SK-N-SH (cell line): ENCODE measurements around the gene PPIP5K2. TPM values are rescaled to one million over a fixed set of nuclear protein-coding genes. Genes with fewer than 3 reads are reported as not detected.

Source experiments
- CTCF ChIA-PET: fragments of 300-600, 350-600 bp; formaldehyde crosslinking; extraction: SDS; loops from one replicate; lab custom pipeline; 2021; lab: Yijun Ruan, JAX
- POLR2A ChIA-PET: fragments of 350-600 bp; sonication (Branson Sonifier 250); formaldehyde crosslinking; extraction: SDS; loops from one replicate; lab custom pipeline; 2020; ENCODE audit warnings: antibody characterized with exemption, inconsistent platforms; lab: Yijun Ruan, JAX
- DNase-seq: peaks from one replicate; pipeline ENCODE4 v3.0.0; 2012
- H2AFZ ChIP-seq: fragments of 200-600 bp; sonication (generic); 2 replicates; pipeline ENCODE4 v1.8.1; 2016; ENCODE audit warnings: antibody characterized with exemption, mild to moderate bottlenecking, low read depth
- H3F3A ChIP-seq: fragments of 200-600 bp; sonication (generic); replicated peaks from 2 replicates; pipeline ENCODE3; 2016; ENCODE audit warnings: antibody characterized with exemption, mild to moderate bottlenecking; ENCODE audit not compliant: insufficient read depth
- H3K27ac ChIP-seq, 2 experiments: fragments of 200-500 bp in 1 of 2; fragments of 200-600 bp in 1 of 2; sonication (Bioruptor generic) in 1 of 2; sonication (generic), shearing (Covaris generic) in 1 of 2; 2 replicates each; pipeline versions ENCODE4 v1.5.1 to v1.6.1; 2014 to 2016; ENCODE audit warnings: low read depth in 2 of 2, inconsistent platforms in 1 of 2, low read length in 1 of 2, mild to moderate bottlenecking in 1 of 2, mixed read lengths in 1 of 2
- H3K27me3 ChIP-seq: fragments of 200-600 bp; sonication (generic), shearing (Covaris generic); 2 replicates; pipeline ENCODE4 v1.6.1; 2016; ENCODE audit warnings: mixed run types; ENCODE audit not compliant: insufficient read depth
- H3K36me3 ChIP-seq, 2 experiments: fragments of 200-500 bp in 1 of 2; fragments of 200-600 bp in 1 of 2; sonication (Bioruptor generic) in 1 of 2; sonication (generic) in 1 of 2; replicated peaks in 1 of 2; 2 replicates each; pipeline versions ENCODE3 to v1.5.1; 2014 to 2016; ENCODE audit warnings: low read length in 1 of 2, mild to moderate bottlenecking in 1 of 2; ENCODE audit not compliant: insufficient read depth in 2 of 2, control insufficient read depth in 1 of 2
- H3K4me1 ChIP-seq, 2 experiments: fragments of 200-500 bp in 1 of 2; fragments of 200-600 bp in 1 of 2; sonication (Bioruptor generic) in 1 of 2; sonication (generic), shearing (Covaris generic) in 1 of 2; 2 replicates each; pipeline versions ENCODE4 v1.5.1 to v1.6.1; 2014 to 2016; ENCODE audit warnings: low read depth in 1 of 2, low read length in 1 of 2, mixed run types in 1 of 2; ENCODE audit not compliant: insufficient read depth in 2 of 2, control insufficient read depth in 1 of 2
- H3K4me2 ChIP-seq: fragments of 200-600 bp; sonication (generic), shearing (Covaris generic); 2 replicates; pipeline ENCODE4 v1.6.1; 2017; ENCODE audit warnings: mixed run types
- H3K4me3 ChIP-seq, 2 experiments: fragments of 200-500 bp in 1 of 2; fragments of 200-600 bp in 1 of 2; sonication (Bioruptor generic) in 1 of 2; sonication (generic), shearing (Covaris generic) in 1 of 2; 2 replicates each; pipeline versions ENCODE4 v1.5.1 to v1.8.1; 2014 to 2016; ENCODE audit warnings: low read depth in 2 of 2, inconsistent platforms in 1 of 2, low read length in 1 of 2, mild to moderate bottlenecking in 1 of 2, mixed read lengths in 1 of 2, moderate library complexity in 1 of 2
- H3K79me2 ChIP-seq: fragments of 200-600 bp; sonication (generic); 2 replicates; pipeline ENCODE4 v1.8.1; 2017; ENCODE audit warnings: mild to moderate bottlenecking; ENCODE audit not compliant: insufficient read depth
- H3K9ac ChIP-seq: fragments of 200-600 bp; sonication (generic); 2 replicates; pipeline ENCODE4 v1.6.1; 2017; ENCODE audit warnings: mixed run types
- H3K9me2 ChIP-seq: fragments of 200-600 bp; sonication (generic); 2 replicates; pipeline ENCODE4 v1.6.1; 2017; ENCODE audit warnings: mixed run types
- H3K9me3 ChIP-seq: fragments of 200-600 bp; sonication (generic); 2 replicates; pipeline ENCODE4 v1.6.1; 2017; ENCODE audit warnings: mixed run types, mild to moderate bottlenecking, moderate library complexity
- H4K20me1 ChIP-seq: fragments of 200-600 bp; sonication (generic); 2 replicates; pipeline ENCODE4 v1.6.1; 2017; ENCODE audit warnings: mild to moderate bottlenecking, mixed run types; ENCODE audit not compliant: insufficient read depth
- CHD2 ChIP-seq: fragments of 150-350 bp; IDR thresholded peaks from 2 replicates; pipeline ENCODE4 v1.6.1; 2018; ENCODE audit warnings: low read length; ENCODE audit not compliant: partially characterized antibody
- ELF1 ChIP-seq: IDR thresholded peaks from 2 replicates; pipeline ENCODE4 v1.4.0; 2012
- EZH2phosphoT487 ChIP-seq: fragments of 200-600 bp; sonication (generic); IDR thresholded peaks from 2 replicates; pipeline ENCODE4 v1.6.1; 2017; ENCODE audit warnings: low read depth, mixed run types, mild to moderate bottlenecking, antibody characterized with exemption, moderate library complexity, borderline replicate concordance
- FOSL2 ChIP-seq: IDR thresholded peaks from 2 replicates; pipeline ENCODE4 v1.4.0; 2012; ENCODE audit warnings: low read depth, mild to moderate bottlenecking, moderate library complexity, borderline replicate concordance
- GABPA ChIP-seq: IDR thresholded peaks from 2 replicates; pipeline ENCODE4 v1.4.0; 2012; ENCODE audit warnings: low read depth, mild to moderate bottlenecking
- GATA2 ChIP-seq: sonication (generic); formaldehyde crosslinking; IDR thresholded peaks from 2 replicates; pipeline ENCODE4 v1.5.0; 2020; ENCODE audit warnings: mild to moderate bottlenecking, missing genetic modification reagents
- MEF2A ChIP-seq: IDR thresholded peaks from 2 replicates; pipeline ENCODE4 v1.4.0; 2012; ENCODE audit warnings: low read depth, borderline replicate concordance
- PBX3 ChIP-seq: IDR thresholded peaks from 2 replicates; pipeline ENCODE4; 2012
- POLR2AphosphoS5 ChIP-seq: IDR thresholded peaks from 2 replicates; pipeline ENCODE4 v1.6.1; 2012; ENCODE audit warnings: low read depth, low read length
- RAD21 ChIP-seq: IDR thresholded peaks from 2 replicates; pipeline ENCODE4 v1.6.1; 2012; ENCODE audit warnings: mild to moderate bottlenecking, low read length
- RCOR1 ChIP-seq: fragments of 150-350 bp; IDR thresholded peaks from 2 replicates; pipeline ENCODE4 v1.6.1; 2017; ENCODE audit warnings: antibody characterized with exemption, low read length
- RFX5 ChIP-seq: IDR thresholded peaks from 2 replicates; pipeline ENCODE4 v1.6.1; 2012; ENCODE audit warnings: mild to moderate bottlenecking, improper control_type of control experiment, low read length
- USF2 ChIP-seq: fragments of 150-350 bp; IDR thresholded peaks from 2 replicates; pipeline ENCODE4 v1.6.1; 2017; ENCODE audit warnings: antibody characterized with exemption, low read length, low read depth, borderline replicate concordance
- whole genome bisulfite sequencing: methylation state at CpG from one replicate; pipeline ENCODE4 v1.1.6; 2017; ENCODE audit warnings: low lambda C conversion rate; 5-methylcytosine and 5-hydroxymethylcytosine counted together
- polyA plus RNA-seq, 3 experiments: library from polyadenylated mRNA; depleted of rRNA; stranded (reverse); fragments of >200 nt; gene quantifications; 2 replicates each; pipeline ENCODE4 v1.2.3, GENCODE V29; 2012
- TF ChIP-seq, protein P1 (sequence below): IDR thresholded peaks from 2 replicates; pipeline ENCODE4 v1.4.0; 2012; ENCODE audit warnings: low read depth
- TF ChIP-seq, protein P2 (sequence below): IDR thresholded peaks from 2 replicates; pipeline ENCODE4 v1.6.1; 2012; ENCODE audit warnings: mild to moderate bottlenecking, low read depth, low read length, moderate library complexity

The PPIP5K2 gene
- polyA plus RNA-seq, 1 of the 3 experiments (the other 2 are of a cell fraction) = 18.2 TPM

DNA sequence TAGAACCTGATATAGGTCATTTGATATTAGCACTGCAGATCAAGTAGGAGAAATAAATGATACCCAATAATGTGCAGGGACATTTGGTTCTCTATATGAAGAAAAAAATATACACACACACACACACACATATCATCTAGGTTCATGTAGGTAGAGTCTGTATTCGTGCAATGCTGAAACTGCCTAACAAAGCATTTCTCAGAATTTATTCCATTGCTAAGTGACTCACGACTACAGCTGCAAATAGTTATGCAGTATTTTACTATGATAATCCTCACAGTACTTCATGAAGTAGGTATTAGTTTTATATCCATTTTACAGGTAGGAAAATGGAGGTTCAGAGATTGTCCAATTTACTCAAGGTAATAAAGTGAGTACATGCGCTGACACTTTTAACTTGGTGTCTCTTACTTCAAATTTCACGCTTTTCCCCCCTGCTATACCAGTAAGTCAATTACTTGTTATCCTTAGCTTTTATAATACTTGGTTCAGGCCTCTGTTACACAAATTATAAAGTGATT is 2.6 kb upstream of the PPIP5K2 start:
- POLR2A ChIA-PET = no interaction called here
- H3K9me2 ChIP-seq = no peaks in the 10 kb centered on the region
- peak overlapping the region; percentile 95; the same call in 1 of the 2 replicates for H3K9ac ChIP-seq
- peaks cover 0 to under 1% of the 10 kb centered on the region in 2 experiments for H3K36me3 ChIP-seq
- no peak for DNase-seq
- H3K4me3 ChIP-seq = no peak overlapping the region
- no peaks in the 10 kb centered on the region for H4K20me1 ChIP-seq
- no peak for TF ChIP-seq RAD21
- TF ChIP-seq PBX3 = no peak
- no peak for TF ChIP-seq FOSL2
- TF ChIP-seq EZH2phosphoT487 = no peak
- TF ChIP-seq, protein P1, sequence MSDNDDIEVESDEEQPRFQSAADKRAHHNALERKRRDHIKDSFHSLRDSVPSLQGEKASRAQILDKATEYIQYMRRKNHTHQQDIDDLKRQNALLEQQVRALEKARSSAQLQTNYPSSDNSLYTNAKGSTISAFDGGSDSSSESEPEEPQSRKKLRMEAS = no peak
- TF ChIP-seq CHD2 = no peak
- no peak for TF ChIP-seq RFX5
- TF ChIP-seq ELF1 = no peak
- no peak for TF ChIP-seq MEF2A
- TF ChIP-seq GATA2 (CRISPR knock-in tag) = no peak
- TF ChIP-seq POLR2AphosphoS5 = no peak
- TF ChIP-seq GABPA = no peak
- no peak for TF ChIP-seq RCOR1
- TF ChIP-seq USF2 = no peak
- TF ChIP-seq, protein P2, sequence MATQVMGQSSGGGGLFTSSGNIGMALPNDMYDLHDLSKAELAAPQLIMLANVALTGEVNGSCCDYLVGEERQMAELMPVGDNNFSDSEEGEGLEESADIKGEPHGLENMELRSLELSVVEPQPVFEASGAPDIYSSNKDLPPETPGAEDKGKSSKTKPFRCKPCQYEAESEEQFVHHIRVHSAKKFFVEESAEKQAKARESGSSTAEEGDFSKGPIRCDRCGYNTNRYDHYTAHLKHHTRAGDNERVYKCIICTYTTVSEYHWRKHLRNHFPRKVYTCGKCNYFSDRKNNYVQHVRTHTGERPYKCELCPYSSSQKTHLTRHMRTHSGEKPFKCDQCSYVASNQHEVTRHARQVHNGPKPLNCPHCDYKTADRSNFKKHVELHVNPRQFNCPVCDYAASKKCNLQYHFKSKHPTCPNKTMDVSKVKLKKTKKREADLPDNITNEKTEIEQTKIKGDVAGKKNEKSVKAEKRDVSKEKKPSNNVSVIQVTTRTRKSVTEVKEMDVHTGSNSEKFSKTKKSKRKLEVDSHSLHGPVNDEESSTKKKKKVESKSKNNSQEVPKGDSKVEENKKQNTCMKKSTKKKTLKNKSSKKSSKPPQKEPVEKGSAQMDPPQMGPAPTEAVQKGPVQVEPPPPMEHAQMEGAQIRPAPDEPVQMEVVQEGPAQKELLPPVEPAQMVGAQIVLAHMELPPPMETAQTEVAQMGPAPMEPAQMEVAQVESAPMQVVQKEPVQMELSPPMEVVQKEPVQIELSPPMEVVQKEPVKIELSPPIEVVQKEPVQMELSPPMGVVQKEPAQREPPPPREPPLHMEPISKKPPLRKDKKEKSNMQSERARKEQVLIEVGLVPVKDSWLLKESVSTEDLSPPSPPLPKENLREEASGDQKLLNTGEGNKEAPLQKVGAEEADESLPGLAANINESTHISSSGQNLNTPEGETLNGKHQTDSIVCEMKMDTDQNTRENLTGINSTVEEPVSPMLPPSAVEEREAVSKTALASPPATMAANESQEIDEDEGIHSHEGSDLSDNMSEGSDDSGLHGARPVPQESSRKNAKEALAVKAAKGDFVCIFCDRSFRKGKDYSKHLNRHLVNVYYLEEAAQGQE = no peak
- H3K4me2 ChIP-seq = peak overlapping the region; percentile 76
- H3K4me1 ChIP-seq = peaks cover 0 to 9% of the 10 kb centered on the region in 2 experiments; a peak in 1 of 4 replicates
- 89% methylated on average over 4 of the region's 4 CpGs for WGBS
- peaks cover 11% of the 10 kb centered on the region for H3F3A ChIP-seq
- H3K27me3 ChIP-seq = no peaks in the 10 kb centered on the region
- H2AFZ ChIP-seq = no peak overlapping the region
- peaks cover 66% of the 10 kb centered on the region for H3K79me2 ChIP-seq
- H3K9me3 ChIP-seq = no peaks in the 10 kb centered on the region
- H3K27ac ChIP-seq = peak overlapping the region in 1 of 2 experiments; percentile 96; a peak in 1 of 4 replicates
- CTCF ChIA-PET = no interaction called here
